ENCODE data around the gene TMEM101.

- TF ChIP-seq POLR2AphosphoS5 (IDR thresholded peaks at IDR 0.05; ENCODE audit: low read depth, low read length) (no peak), PBX3 (IDR thresholded peaks at IDR 0.05) (no peak), SIN3A (IDR thresholded peaks at IDR 0.05; ENCODE audit: borderline replicate concordance, low read depth, low read length) (no peak), FOSL2 (IDR thresholded peaks at IDR 0.05; ENCODE audit: borderline replicate concordance, low read depth) (no peak), EP300 (IDR thresholded peaks at IDR 0.05; ENCODE audit: borderline replicate concordance in 1 of 2, low read depth in 1 of 2, low read length in 1 of 2) (no peak), CTCF (IDR thresholded peaks at IDR 0.05) (no peak), REST (IDR thresholded peaks at IDR 0.05; ENCODE audit: low read depth, low read length) (no peak), MAX (IDR thresholded peaks at IDR 0.05; ENCODE audit: low read depth) (no peak)
These were observed 37.6 kb downstream of the TMEM101 start for GRCh38 chr17:43976963-43977837.

All from SK-N-SH (cell line).